ENCODE results near the gene KBTBD8. TPM values are rescaled to one million over a fixed set of nuclear protein-coding genes. Genes with fewer than 3 reads are reported as not detected.

Gene KBTBD8
- total and polyA plus RNA-seq, 2 of the 8 experiments (the other 6 are each of a cell fraction or from before 2014, with no cell fraction given): 3.2 to 23.9 TPM

GRCh38 chr3:66952357-66952756 lies 45.8 kb upstream of the KBTBD8 start:
- Histone ChIP-seq H3K4ac (replicated peaks; ENCODE audit: insufficient read length, low read depth, low read length) (no peak overlapping the region), H3K4me3 (ENCODE audit: extremely low read depth in 1 of 4, insufficient read depth in 2 of 4, low read depth in 3 of 4, low read length in 4 of 4) (no peak overlapping the region), H3K79me1 (ENCODE audit: low read depth, low read length) (no peaks in the 10 kb centered on the region), H4K91ac (replicated peaks; ENCODE audit: insufficient read length, low read length) (no peak overlapping the region), H2BK12ac (ENCODE audit: low read depth, low read length) (no peak overlapping the region), H3K27ac (ENCODE audit: low read depth, low read length) (no peak overlapping the region), H2BK15ac (ENCODE audit: low read length) (no peak overlapping the region), H2BK120ac (replicated peaks; ENCODE audit: low read depth, low read length) (no peak overlapping the region), H3K9ac (replicated peaks in 1 of 4; ENCODE audit: extremely low read depth in 1 of 4, low read depth in 3 of 4, low read length in 3 of 4) (no peak overlapping the region), H3K27me3 (replicated peaks in 1 of 4; ENCODE audit: control insufficient read depth in 3 of 4, extremely low read depth in 1 of 4, insufficient read depth in 3 of 4, low read length in 3 of 4) (no peaks in the 10 kb centered on the region; a peak in 1 of 7 replicates), H2BK5ac (ENCODE audit: low read depth, low read length) (no peak overlapping the region), H2AFZ (ENCODE audit: low read length) (no peak overlapping the region), H2BK20ac (ENCODE audit: low read length) (no peak overlapping the region), H3K56ac (replicated peaks; ENCODE audit: insufficient read length, low read depth, low read length) (no peak overlapping the region), H3K79me2 (ENCODE audit: control insufficient read depth in 1 of 2, insufficient read depth in 2 of 2, low read length in 2 of 2) (no peaks in the 10 kb centered on the region), H2AK5ac (ENCODE audit: low read depth, low read length) (no peak overlapping the region), H4K20me1 (replicated peaks in 1 of 2; ENCODE audit: control insufficient read depth in 1 of 2, insufficient read depth in 2 of 2, low read length in 2 of 2) (no peaks in the 10 kb centered on the region), H3K23me2 (ENCODE audit: low read depth, low read length) (no peaks in the 10 kb centered on the region), H4K5ac (ENCODE audit: insufficient read length, low read depth, low read length) (no peak overlapping the region), H3K36me3 (ENCODE audit: control insufficient read depth in 2 of 4, insufficient read depth in 4 of 4, low read length in 3 of 4) (no peaks in the 10 kb centered on the region), H3K9me3 (ENCODE audit: insufficient read depth in 2 of 2, low read depth in 1 of 2, low read length in 1 of 2) (no peaks in the 10 kb centered on the region), H3K18ac (ENCODE audit: extremely low read depth, low read length) (no peak overlapping the region), H3K4me2 (ENCODE audit: insufficient read depth in 1 of 2, low read depth in 2 of 2, low read length in 2 of 2) (no peak overlapping the region), H4K8ac (ENCODE audit: extremely low read depth, insufficient read depth, low read length) (no peak overlapping the region), H3K14ac (ENCODE audit: insufficient read length) (no peak overlapping the region), H3K23ac (ENCODE audit: insufficient read length) (no peak overlapping the region), H3K4me1 (replicated peaks in 1 of 4; ENCODE audit: control insufficient read depth in 3 of 4, insufficient read depth in 4 of 4, low read length in 3 of 4) (no peaks in the 10 kb centered on the region)
- FAIRE-seq (no peak), DNase-seq (ENCODE audit: low read depth in 1 of 2, low spot score in 2 of 2) (no peak)
- 82% methylated on average over 1 of the region's 1 CpG; no CpG with 5 or more reads in 1 of the 2 experiments for WGBS, 2 experiments (ENCODE audit: extremely low coverage in 1 of 2, insufficient coverage in 1 of 2, insufficient read length in 1 of 2, insufficient replicate concordance in 2 of 2, low coverage in 1 of 2, low lambda C conversion rate in 2 of 2, missing lambda C conversion rate in 1 of 2)
- TF ChIP-seq JUN (IDR thresholded peaks at IDR 0.05; ENCODE audit: low read depth, low read length) (no peak), CREB1 (IDR thresholded peaks at IDR 0.05) (no peak), EP300 (IDR thresholded peaks at IDR 0.05; ENCODE audit: borderline replicate concordance in 1 of 2, low read depth in 2 of 2, low read length in 2 of 2) (no peak), SP4 (IDR thresholded peaks at IDR 0.05; ENCODE audit: low read length) (no peak), HDAC2 (IDR thresholded peaks at IDR 0.05; ENCODE audit: borderline replicate concordance in 1 of 2, low read depth in 2 of 2, low read length in 2 of 2) (no peak), CTBP2 (IDR thresholded peaks at IDR 0.05; ENCODE audit: borderline replicate concordance, insufficient read depth, insufficient read length, low read length) (no peak)
- ChIA-PET POLR2A (ENCODE audit: partially characterized antibody) (no interaction called here), CTCF (ENCODE audit: partially characterized antibody) (interaction anchor here (0.9 to 5.5 kb wide), 4 partner anchors 13 to 178 kb away, joined by 3 to 28 read pairs (median 8); no protein-coding TSS in a partner anchor)
